GM10266 (cell line): Measurements from ENCODE around the gene GADL1.

Source experiments
- DNase-seq: peaks from one replicate; pipeline ENCODE4 v3.0.0; 2012; ENCODE audit errors: extremely low spot score
- CTCF ChIP-seq: IDR thresholded peaks from 2 replicates; pipeline ENCODE4 v1.5.1; 2012; ENCODE audit warnings: mild to moderate bottlenecking, low read depth; ENCODE audit not compliant: control insufficient read depth, insufficient read depth; ENCODE audit errors: missing control alignments

Gene GADL1

DNA sequence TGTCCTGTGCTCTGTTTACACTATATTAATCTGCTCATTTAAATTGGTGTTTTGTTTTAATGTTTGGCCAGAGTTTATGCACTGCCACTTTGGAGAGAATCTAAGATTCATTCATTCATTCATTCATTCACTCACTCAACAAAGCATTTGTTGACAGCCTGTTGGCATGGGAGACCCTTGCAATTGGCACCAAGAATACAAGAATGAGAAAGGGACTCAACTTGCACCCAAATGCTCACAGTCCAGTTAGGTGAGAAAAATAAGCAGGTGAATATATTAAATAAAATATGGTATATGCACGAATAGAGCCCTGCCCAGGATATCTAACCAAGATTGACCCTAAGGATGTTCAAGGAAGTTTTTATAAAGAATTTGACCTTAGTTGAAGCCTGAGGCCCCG lies 207.7 kb downstream of the GADL1 start:
- DNase-seq = no peak
- TF ChIP-seq CTCF = no peak

GRCh38 chr3:30686176-30686575 lies 208.3 kb downstream of the GADL1 start:
- no peak for DNase-seq
- no peak for TF ChIP-seq CTCF

DNA sequence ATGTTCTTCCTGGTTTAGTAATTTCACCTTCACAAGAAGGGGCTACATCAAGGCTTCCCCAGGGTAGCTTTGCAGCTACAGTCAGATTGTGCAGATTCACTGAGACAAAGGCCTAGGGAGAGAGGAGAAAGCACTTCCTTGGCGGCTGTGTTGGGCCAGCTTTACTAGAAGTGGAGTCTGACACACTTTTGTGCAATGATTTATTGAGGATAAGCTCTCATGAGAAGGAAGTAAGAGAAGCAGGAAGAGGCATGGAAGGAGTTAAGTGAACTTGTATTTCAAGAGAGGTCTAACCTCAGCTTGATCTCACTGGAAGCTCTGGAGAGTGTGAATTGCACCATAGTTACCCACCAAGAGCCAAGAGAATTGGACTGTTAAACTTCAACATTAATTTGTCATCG lies 209.2 kb downstream of the GADL1 start:
- no peak for DNase-seq
- no peak for TF ChIP-seq CTCF

- TF ChIP-seq CTCF = no peak
- DNase-seq = no peak
Observed at GRCh38 chr3:30684356-30684755, 210.1 kb downstream of the GADL1 start.

DNA sequence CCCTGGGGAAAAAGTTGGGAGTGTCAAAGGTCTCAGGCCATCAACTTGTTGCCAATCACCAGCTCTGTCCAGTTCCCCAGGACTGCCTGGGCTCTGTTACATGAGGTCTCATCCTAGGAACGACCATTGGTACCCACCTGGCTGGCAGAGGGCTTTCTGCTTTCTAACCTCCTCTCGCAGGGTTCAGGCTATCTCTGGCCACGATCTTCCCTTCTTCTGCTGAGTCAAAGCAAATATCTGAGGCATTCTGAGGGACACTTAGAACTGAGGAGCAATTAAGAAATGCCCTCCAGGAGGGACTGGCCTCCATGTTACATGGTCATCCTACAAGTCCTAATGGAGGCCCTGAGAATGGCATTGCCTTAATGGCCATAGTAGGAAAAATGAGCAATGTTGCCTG lies 210.7 kb downstream of the GADL1 start:
- TF ChIP-seq CTCF = no peak
- DNase-seq = no peak

GRCh38 chr3:30682434-30683155 lies 211.9 kb downstream of the GADL1 start:
- DNase-seq = no peak
- TF ChIP-seq CTCF = no peak

DNA sequence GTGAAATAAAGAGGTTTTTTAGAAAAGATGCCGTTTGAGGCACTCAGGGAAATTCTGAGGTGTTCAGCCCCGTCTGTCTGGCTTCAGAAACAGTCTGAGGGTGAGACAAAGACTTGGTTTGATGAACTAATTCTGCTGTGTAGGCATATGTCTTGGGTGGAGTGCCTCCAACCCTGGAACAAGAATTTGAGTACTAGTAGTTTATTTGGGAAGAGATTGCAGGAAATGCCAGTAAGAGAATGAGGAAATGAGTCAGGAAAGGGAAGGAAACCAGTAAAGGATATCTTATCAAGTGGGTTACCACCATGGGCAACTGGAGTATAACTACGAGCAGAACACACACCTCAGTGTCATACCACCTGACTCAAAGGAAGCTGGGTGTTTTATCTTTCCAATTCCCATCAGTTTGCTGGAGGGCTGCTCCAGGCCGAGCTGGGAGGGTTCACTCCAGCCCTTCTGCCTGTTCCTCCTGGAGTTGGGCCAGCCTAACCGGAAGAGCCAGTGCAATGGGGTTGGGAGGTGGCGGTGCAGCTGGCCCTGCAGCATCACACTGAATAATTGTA lies 212.7 kb downstream of the GADL1 start:
- TF ChIP-seq CTCF = no peak
- DNase-seq = no peak
